Lung (tissue), 16 donors: ENCODE results near the gene KMT2D. TPM values are rescaled to one million over a fixed set of nuclear protein-coding genes. Genes with fewer than 3 reads are reported as not detected.

Experiments used
- ATAC-seq: fragments of 200-7000 bp; cut with Tn5 transposase; one replicate; pipeline ENCODE4 v1.9.1; 2020; ENCODE audit warnings: moderate number of reproducible peaks; ENCODE audit not compliant: insufficient read depth, low FRiP score
- DNase-seq, 3 donors: peaks; one replicate each; pipeline ENCODE4 v3.0.0-alpha.2; 2013 to 2017
- H3K27ac ChIP-seq, 2 donors: one replicate each; pipeline ENCODE4 v1.5.1; 2013; ENCODE audit warnings: mild to moderate bottlenecking in 2 of 2, moderate library complexity in 2 of 2, control low read depth in 1 of 2, inconsistent platforms in 1 of 2, low read depth in 1 of 2, low read length in 1 of 2
- H3K27me3 ChIP-seq, 3 donors: one replicate each; pipeline ENCODE4 v1.5.1; 2013; ENCODE audit warnings: low read length in 2 of 3; ENCODE audit not compliant: control insufficient read depth in 3 of 3, insufficient read depth in 3 of 3
- H3K36me3 ChIP-seq, 4 donors: one replicate each; pipeline ENCODE4 v1.5.1; 2013; ENCODE audit warnings: low read length in 4 of 4, mild to moderate bottlenecking in 1 of 4, moderate library complexity in 1 of 4; ENCODE audit not compliant: control insufficient read depth in 4 of 4, insufficient read depth in 4 of 4
- H3K4me1 ChIP-seq, 5 donors: one replicate each; pipeline ENCODE4 v1.5.1; 2013; ENCODE audit warnings: low read length in 5 of 5, mild to moderate bottlenecking in 2 of 5, moderate library complexity in 1 of 5; ENCODE audit not compliant: control insufficient read depth in 5 of 5, insufficient read depth in 5 of 5
- H3K4me3 ChIP-seq: one replicate; pipeline ENCODE4 v1.5.1; 2013; ENCODE audit warnings: mild to moderate bottlenecking, control low read depth, moderate library complexity
- H3K9ac ChIP-seq, 2 donors: one replicate each; pipeline ENCODE4 v1.5.1; 2013; ENCODE audit warnings: low read length in 2 of 2, control low read depth in 1 of 2; ENCODE audit not compliant: insufficient read depth in 1 of 2
- H3K9me3 ChIP-seq, 4 donors: one replicate each; pipeline ENCODE4 v1.5.1; 2013; ENCODE audit warnings: low read length in 3 of 4, mild to moderate bottlenecking in 1 of 4, moderate library complexity in 1 of 4; ENCODE audit not compliant: control insufficient read depth in 4 of 4, insufficient read depth in 3 of 4
- WGBS, 2 donors: extraction: QIAGEN DNeasy Blood & Tissue Kit; methylation state at CpG; one replicate each; pipeline ENCODE4 v1.1.7; 2013; 5-methylcytosine and 5-hydroxymethylcytosine counted together
- long read RNA-seq, 5 donors: transcript quantifications; one replicate each; lab custom pipeline, GENCODE V29; 2026
- polyA plus RNA-seq, 2 donors: library from polyadenylated mRNA; stranded (reverse); fragments of 200-250 nt; gene quantifications; one replicate each; pipeline ENCODE4 v1.2.1, GENCODE V29; 2013
- total RNA-seq, 2 donors: library from RNA; depleted of rRNA in 1 of 2; stranded (reverse); fragments of >200 nt in 1 of 2; gene quantifications; one replicate each; pipeline ENCODE4 v1.2.1, GENCODE V29; 2014 to 2021
- TF ChIP-seq, protein P1 (sequence below): IDR thresholded peaks from 2 replicates; pipeline ENCODE4 v1.5.1; 2012; ENCODE audit warnings: mild to moderate bottlenecking; ENCODE audit errors: control extremely low read depth, extremely low read depth
- donor health status: control.
- donor health status: control.
- donor health status: Bipolar disorder and iron deficiency.
- donor health status: healthy.
- donor health status: DM: yes; HTN: yes; CAD: no.

KMT2D gene, protein sequence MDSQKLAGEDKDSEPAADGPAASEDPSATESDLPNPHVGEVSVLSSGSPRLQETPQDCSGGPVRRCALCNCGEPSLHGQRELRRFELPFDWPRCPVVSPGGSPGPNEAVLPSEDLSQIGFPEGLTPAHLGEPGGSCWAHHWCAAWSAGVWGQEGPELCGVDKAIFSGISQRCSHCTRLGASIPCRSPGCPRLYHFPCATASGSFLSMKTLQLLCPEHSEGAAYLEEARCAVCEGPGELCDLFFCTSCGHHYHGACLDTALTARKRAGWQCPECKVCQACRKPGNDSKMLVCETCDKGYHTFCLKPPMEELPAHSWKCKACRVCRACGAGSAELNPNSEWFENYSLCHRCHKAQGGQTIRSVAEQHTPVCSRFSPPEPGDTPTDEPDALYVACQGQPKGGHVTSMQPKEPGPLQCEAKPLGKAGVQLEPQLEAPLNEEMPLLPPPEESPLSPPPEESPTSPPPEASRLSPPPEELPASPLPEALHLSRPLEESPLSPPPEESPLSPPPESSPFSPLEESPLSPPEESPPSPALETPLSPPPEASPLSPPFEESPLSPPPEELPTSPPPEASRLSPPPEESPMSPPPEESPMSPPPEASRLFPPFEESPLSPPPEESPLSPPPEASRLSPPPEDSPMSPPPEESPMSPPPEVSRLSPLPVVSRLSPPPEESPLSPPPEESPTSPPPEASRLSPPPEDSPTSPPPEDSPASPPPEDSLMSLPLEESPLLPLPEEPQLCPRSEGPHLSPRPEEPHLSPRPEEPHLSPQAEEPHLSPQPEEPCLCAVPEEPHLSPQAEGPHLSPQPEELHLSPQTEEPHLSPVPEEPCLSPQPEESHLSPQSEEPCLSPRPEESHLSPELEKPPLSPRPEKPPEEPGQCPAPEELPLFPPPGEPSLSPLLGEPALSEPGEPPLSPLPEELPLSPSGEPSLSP (N-terminal part only)
- 100 to 1,000 TPM in 1 of 2 donors, 10 to 100 TPM in 1; 58.7 to 115 TPM for total RNA-seq
- polyA plus RNA-seq, result 10 to 100 TPM; 27.6 to 39.7 TPM
- long read RNA-seq, donor 1, transcript KMT2D-207 (3 exons, 860 nt), result major isoform, 5 of 48 reads
- long read RNA-seq, donor 1, partial matches to known transcripts, result 43 of 48 reads
- long read RNA-seq, donor 1, other reads (novel, unspliced or antisense), result 0 of 48 reads
- long read RNA-seq, donor 2, partial matches to known transcripts, result 0 of 1 reads
- long read RNA-seq, donor 2, other reads (novel, unspliced or antisense), result 0 of 1 reads
- long read RNA-seq, donor 3, partial matches to known transcripts, result 20 of 20 reads
- long read RNA-seq, donor 3, other reads (novel, unspliced or antisense), result 0 of 20 reads
- long read RNA-seq, donor 4, partial matches to known transcripts, result 5 of 5 reads
- long read RNA-seq, donor 4, other reads (novel, unspliced or antisense), result 0 of 5 reads
- long read RNA-seq, donor 5, partial matches to known transcripts, result 61 of 64 reads
- long read RNA-seq, donor 5, other reads (novel, unspliced or antisense), result 0 of 64 reads

DNA sequence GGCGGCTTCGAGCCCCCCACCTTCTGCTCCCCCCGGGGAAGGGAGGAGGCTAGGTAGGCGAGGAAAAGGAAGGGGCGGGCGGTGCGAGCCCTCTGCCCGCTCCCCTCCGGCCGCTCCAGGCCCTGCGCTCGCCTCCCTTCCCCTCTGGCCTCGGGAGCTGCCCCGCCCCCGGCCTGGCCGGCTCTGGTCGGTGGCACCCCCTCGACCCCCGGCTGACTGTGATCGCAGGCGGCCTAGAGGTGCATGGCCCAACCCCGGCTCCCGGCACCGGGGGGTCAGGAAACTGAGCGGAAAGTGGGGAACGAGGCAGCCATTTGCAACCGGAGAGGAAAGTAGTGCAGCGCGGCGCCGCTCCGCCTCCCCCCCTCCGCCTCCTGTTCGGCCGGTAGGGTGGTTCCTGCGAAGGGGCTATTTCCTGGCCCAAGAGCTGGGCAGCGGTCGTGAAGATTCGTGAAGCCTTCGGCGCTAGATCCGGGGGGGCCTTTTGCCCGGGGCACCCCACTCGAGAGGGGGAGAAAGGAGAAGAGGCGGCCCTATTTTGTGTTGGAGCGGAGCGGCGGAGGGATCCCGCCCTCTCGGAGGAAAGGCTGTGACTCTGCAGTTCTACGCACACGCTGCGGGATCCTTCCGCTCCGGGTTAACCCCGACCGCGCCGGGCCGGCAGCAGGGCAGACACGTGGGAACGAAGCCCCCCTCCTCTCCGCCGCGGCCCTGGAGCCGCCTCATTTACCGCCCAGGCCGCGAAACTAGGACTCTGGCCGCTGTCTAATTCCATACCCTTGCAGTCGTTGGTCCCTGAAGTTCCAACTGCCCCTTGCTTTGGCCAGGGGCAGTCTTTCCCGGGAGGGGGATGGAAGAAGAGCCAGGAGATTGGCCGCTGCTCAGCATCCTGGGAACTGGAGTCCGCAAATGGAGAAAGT, at the start of gene KMT2D:
TSS of gene KMT2D (minus strand) at position 558 of the 920 bp plus-strand sequence. CDS start 5,470 bp downstream, outside the sequence.
- peak; percentile 86 for ATAC-seq
- Histone ChIP-seq H3K27me3 (no peaks in the 10 kb centered on the region), H3K4me1 (peaks cover 10 to 46% (median 20%) of the 10 kb centered on the region in 5 donors), H3K4me3 (peak within 1 kb of the TSS; percentile 91), H3K27ac (peak within 1 kb of the TSS; percentile 98 to 99), H3K9me3 (no peaks in the 10 kb centered on the region), H3K9ac (peak within 1 kb of the TSS; percentile 56 to 82), H3K36me3 (peaks cover 0 to 3% (median 0%) of the 10 kb centered on the region in 4 donors)
- DNase-seq, result peak; percentile 94 to 98 (median 96)
- 0 to 1% methylated on average over 59 to 74 of the region's 74 CpGs for WGBS, 2 donors
- TF ChIP-seq, protein P1, sequence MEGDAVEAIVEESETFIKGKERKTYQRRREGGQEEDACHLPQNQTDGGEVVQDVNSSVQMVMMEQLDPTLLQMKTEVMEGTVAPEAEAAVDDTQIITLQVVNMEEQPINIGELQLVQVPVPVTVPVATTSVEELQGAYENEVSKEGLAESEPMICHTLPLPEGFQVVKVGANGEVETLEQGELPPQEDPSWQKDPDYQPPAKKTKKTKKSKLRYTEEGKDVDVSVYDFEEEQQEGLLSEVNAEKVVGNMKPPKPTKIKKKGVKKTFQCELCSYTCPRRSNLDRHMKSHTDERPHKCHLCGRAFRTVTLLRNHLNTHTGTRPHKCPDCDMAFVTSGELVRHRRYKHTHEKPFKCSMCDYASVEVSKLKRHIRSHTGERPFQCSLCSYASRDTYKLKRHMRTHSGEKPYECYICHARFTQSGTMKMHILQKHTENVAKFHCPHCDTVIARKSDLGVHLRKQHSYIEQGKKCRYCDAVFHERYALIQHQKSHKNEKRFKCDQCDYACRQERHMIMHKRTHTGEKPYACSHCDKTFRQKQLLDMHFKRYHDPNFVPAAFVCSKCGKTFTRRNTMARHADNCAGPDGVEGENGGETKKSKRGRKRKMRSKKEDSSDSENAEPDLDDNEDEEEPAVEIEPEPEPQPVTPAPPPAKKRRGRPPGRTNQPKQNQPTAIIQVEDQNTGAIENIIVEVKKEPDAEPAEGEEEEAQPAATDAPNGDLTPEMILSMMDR, result no peak

DNA sequence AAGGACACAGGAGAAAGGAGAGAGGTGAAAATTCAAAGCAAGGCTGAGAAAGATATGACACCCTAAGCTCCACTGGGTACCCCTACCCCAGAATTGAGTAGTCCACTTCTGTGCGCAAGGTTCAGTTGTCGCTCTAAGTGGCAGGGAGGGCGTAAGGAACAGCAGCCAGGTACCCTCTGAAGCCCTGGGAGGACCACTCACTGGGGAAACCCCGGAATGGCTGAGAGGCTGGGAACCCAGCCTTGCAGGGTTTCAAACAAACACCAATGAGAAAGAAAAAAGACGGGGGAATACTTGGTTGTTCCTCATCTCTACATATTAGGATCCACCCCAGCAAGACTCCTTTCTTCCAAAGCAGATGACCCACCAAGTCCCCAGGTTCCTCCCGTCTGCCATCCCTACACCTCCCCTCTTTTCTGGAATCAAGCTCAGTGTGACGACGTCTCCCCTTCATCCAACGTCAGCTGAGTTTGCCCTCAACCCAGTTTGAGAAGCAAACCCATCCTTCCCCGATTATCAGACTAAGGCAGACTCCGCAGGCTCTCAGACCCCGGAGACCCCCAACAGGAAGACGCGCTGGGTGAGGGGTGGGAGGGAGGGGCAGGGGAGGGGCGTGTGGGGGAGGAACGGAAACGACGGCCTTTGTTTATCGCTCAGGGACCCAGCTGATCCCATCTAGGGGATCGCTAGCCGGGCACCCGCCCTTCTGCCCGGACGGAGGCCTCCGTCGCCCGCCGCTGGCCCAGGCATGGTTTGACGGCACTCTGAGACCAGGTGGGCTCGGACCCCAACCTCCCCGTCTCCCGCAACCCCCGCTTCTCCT, 49.3 kb upstream of the KMT2D start:
- Histone ChIP-seq H3K9me3 (no peaks in the 10 kb centered on the region), H3K36me3 (peaks cover 0 to 9% (median 8%) of the 10 kb centered on the region in 4 donors), H3K4me1 (peaks cover 0 to 26% (median 8%) of the 10 kb centered on the region in 5 donors), H3K9ac (peak overlapping the region; percentile 94 to 95), H3K4me3 (peak overlapping the region; percentile 56), H3K27ac (peak overlapping the region; percentile 86 to 96), H3K27me3 (no peaks in the 10 kb centered on the region)
- peak; percentile 68 to 81 (median 71) for DNase-seq
- no peak for ATAC-seq
- 3 to 5% methylated on average over 32 to 33 of the region's 33 CpGs for whole genome bisulfite sequencing, 2 donors
- TF ChIP-seq, protein P1, result no peak
